A549 (cell line): ENCODE results near the gene COL15A1. TPM values are rescaled to one million over a fixed set of nuclear protein-coding genes. Genes with fewer than 3 reads are reported as not detected.

Experiments
- ATAC-seq, 2 experiments: fragments of 200-7000 bp in 1 of 2; fragments of >200 bp in 1 of 2; cut with Nextera tagmentation in 1 of 2; cut with Tn5 transposase in 1 of 2; 3 replicates each; pipeline versions ENCODE4 v1.8.0 to v1.9.1; 2018 to 2020; ENCODE audit warnings: mild to moderate bottlenecking in 1 of 2, moderate library complexity in 1 of 2
- CTCF ChIA-PET: fragments of 300-600 bp; sonication (Branson Sonifier 250); formaldehyde crosslinking; extraction: SDS; loops from one replicate; lab custom pipeline; 2021; ENCODE audit warnings: antibody characterized with exemption, inconsistent platforms; lab: Yijun Ruan, JAX
- POLR2A ChIA-PET: fragments of 350-600 bp; formaldehyde crosslinking; extraction: SDS; loops from one replicate; lab custom pipeline; 2021; ENCODE audit warnings: antibody characterized with exemption, inconsistent platforms; lab: Yijun Ruan, JAX
- DNase-seq, 2 experiments: peaks; one replicate each; pipeline versions ENCODE4 v3.0.0 to v3.0.0-alpha.2; 2011 to 2016; ENCODE audit warnings: low read depth in 1 of 2, low spot score in 1 of 2
- FAIRE-seq: peaks from 2 replicates; lab custom pipeline; 2011; peaks lifted over from hg19 to GRCh38; lab: Jason Lieb, UNC
- H3K27ac ChIP-seq, 2 experiments: fragments of >200 bp; sonication (Bioruptor Twin); formaldehyde crosslinking; 3 replicates each; pipeline ENCODE4 v1.5.1; 2016 to 2017
- H3K4me1 ChIP-seq: fragments of >200 bp; sonication (Bioruptor Twin); formaldehyde crosslinking; 3 replicates; pipeline ENCODE4 v1.6.1; 2016
- H3K4me2 ChIP-seq: fragments of >200 bp; sonication (Bioruptor Twin); formaldehyde crosslinking; 3 replicates; pipeline ENCODE4 v1.6.1; 2016
- H3K4me3 ChIP-seq: fragments of >200 bp; sonication (Bioruptor Twin); formaldehyde crosslinking; 3 replicates; pipeline ENCODE4 v1.5.1; 2016
- H3K9me3 ChIP-seq: fragments of >200 bp; sonication (Bioruptor Twin); formaldehyde crosslinking; 3 replicates; pipeline ENCODE4 v1.6.1; 2016
- CBX8 ChIP-seq: fragments of 200-600 bp; sonication (generic); IDR thresholded peaks from 2 replicates; pipeline ENCODE4 v1.6.1; 2016
- CEBPB ChIP-seq, 2 experiments: fragments of >200 bp in 1 of 2; sonication (Bioruptor Twin) in 1 of 2; formaldehyde crosslinking in 1 of 2; IDR thresholded peaks; 2 replicates each; pipeline ENCODE4 v1.6.1; 2012 to 2016
- CHD2 ChIP-seq: fragments of 150-350 bp; IDR thresholded peaks from 2 replicates; pipeline ENCODE4 v1.6.1; 2014; ENCODE audit warnings: low read length; ENCODE audit not compliant: partially characterized antibody
- CHD4 ChIP-seq: fragments of 200-600 bp; sonication (generic); IDR thresholded peaks from 2 replicates; pipeline ENCODE4 v1.6.1; 2016; ENCODE audit warnings: antibody characterized with exemption, mild to moderate bottlenecking, borderline replicate concordance
- EHF ChIP-seq: fragments of 250-450 bp; sonication (Bioruptor Pico); IDR thresholded peaks from 2 replicates; pipeline ENCODE4 v1.5.0; 2020; ENCODE audit warnings: mild to moderate bottlenecking
- HES2 ChIP-seq: fragments of >200 bp; sonication (Bioruptor Twin); formaldehyde crosslinking; IDR thresholded peaks from 2 replicates; pipeline ENCODE4 v1.6.1; 2016
- HOXA7 ChIP-seq: fragments of 250-450 bp; sonication (Bioruptor Pico); IDR thresholded peaks from 2 replicates; pipeline ENCODE4 v1.5.0; 2020; ENCODE audit warnings: mild to moderate bottlenecking, moderate library complexity
- HOXB5 ChIP-seq: fragments of 250-450 bp; sonication (Bioruptor Pico); IDR thresholded peaks from 2 replicates; pipeline ENCODE4 v1.5.0; 2020; ENCODE audit warnings: mild to moderate bottlenecking, moderate library complexity
- MAZ ChIP-seq: fragments of 150-350 bp; IDR thresholded peaks from 2 replicates; pipeline ENCODE4 v1.6.1; 2014; ENCODE audit warnings: antibody characterized with exemption, low read depth, low read length, borderline replicate concordance
- MYC ChIP-seq: IDR thresholded peaks from 2 replicates; pipeline ENCODE4 v1.6.1; 2012; ENCODE audit warnings: mild to moderate bottlenecking, inconsistent platforms, low read length, improper control_type of control experiment, borderline replicate concordance
- NR3C1 ChIP-seq: fragments of >200 bp; sonication (Bioruptor Twin); formaldehyde crosslinking; IDR thresholded peaks from 3 replicates; pipeline ENCODE4 v1.6.1; 2017
- RAD21 ChIP-seq, 2 experiments: fragments of >200 bp in 1 of 2; sonication (Bioruptor Twin) in 1 of 2; formaldehyde crosslinking in 1 of 2; IDR thresholded peaks in 1 of 2; conservative IDR thresholded peaks in 1 of 2; 2 replicates in 1 of 2; 3 replicates in 1 of 2; pipeline ENCODE4 v1.6.1; 2012 to 2018; ENCODE audit warnings: inconsistent platforms in 1 of 2
- RARB ChIP-seq: fragments of 250-450 bp; sonication (Bioruptor Pico); IDR thresholded peaks from 2 replicates; pipeline ENCODE4 v1.8.0; 2021; ENCODE audit warnings: mild to moderate bottlenecking, moderate library complexity
- RCOR1 ChIP-seq: fragments of 150-350 bp; IDR thresholded peaks from 2 replicates; pipeline ENCODE4 v1.6.1; 2014; ENCODE audit warnings: antibody characterized with exemption, low read length, low read depth
- RFX5 ChIP-seq: fragments of 450-650 bp; IDR thresholded peaks from 2 replicates; pipeline ENCODE4 v1.7.1; 2014; ENCODE audit warnings: antibody characterized with exemption, mild to moderate bottlenecking, moderate library complexity
- RNF2 ChIP-seq: fragments of 200-600 bp; sonication (generic); IDR thresholded peaks from 2 replicates; pipeline ENCODE4 v1.6.1; 2016; ENCODE audit warnings: low read depth, mild to moderate bottlenecking, antibody characterized with exemption, moderate library complexity, borderline replicate concordance
- SREBF2 ChIP-seq: fragments of 450-650 bp; IDR thresholded peaks from 2 replicates; pipeline ENCODE4 v1.6.1; 2014; ENCODE audit warnings: mild to moderate bottlenecking, moderate library complexity
- ZC3H11A ChIP-seq: fragments of 450-650 bp; IDR thresholded peaks from 2 replicates; pipeline ENCODE4 v1.6.1; 2014; ENCODE audit warnings: antibody characterized with exemption, mild to moderate bottlenecking
- ZNF302 ChIP-seq: fragments of 250-450 bp; sonication (Bioruptor Pico); IDR thresholded peaks from 2 replicates; pipeline ENCODE4 v1.9.0; 2021; ENCODE audit warnings: inconsistent platforms, mild to moderate bottlenecking, moderate library complexity
- WGBS: methylation state at CpG from one replicate; pipeline ENCODE4 v1.1.6; 2017; ENCODE audit errors: missing lambda C conversion rate; 5-methylcytosine and 5-hydroxymethylcytosine counted together
- polyA plus RNA-seq, 4 experiments: library from polyadenylated mRNA; depleted of rRNA in 3 of 4; stranded (reverse); fragments of >200 nt; fragmentation: RNase III in 1 of 4; extraction: RNeasy Plus Mini Kit Qiagen cat#74134 plus additional on column Dnase treatment in 1 of 4; gene quantifications; 2 replicates in 3 of 4; 3 replicates in 1 of 4; pipeline ENCODE4 v1.2.3, GENCODE V29; 2011 to 2017
- TF ChIP-seq, protein P1 (sequence below): IDR thresholded peaks from 2 replicates; pipeline ENCODE4 v1.6.1; 2012
- TF ChIP-seq, protein P2 (sequence below): fragments of 250-450 bp; sonication (Bioruptor Pico); IDR thresholded peaks from 2 replicates; pipeline ENCODE4 v1.5.0; 2021; ENCODE audit warnings: mild to moderate bottlenecking, moderate library complexity, borderline replicate concordance
- TF ChIP-seq, protein P3 (sequence below): fragments of 250-450 bp; sonication (Bioruptor Pico); IDR thresholded peaks from 2 replicates; pipeline ENCODE4 v1.5.0; 2020; ENCODE audit warnings: low read depth, mild to moderate bottlenecking, moderate library complexity

The COL15A1 gene
- polyA plus RNA-seq, 2 of the 4 experiments (the other 2 are of a cell fraction), result 0.09 to 0.12 TPM

- CTCF ChIA-PET, result interaction anchor here (0.7 to 8.3 kb wide), 8 partner anchors 11 to 186 kb away, joined by 3 to 125 read pairs (median 6); no protein-coding TSS in a partner anchor
- no peak for DNase-seq
- Histone ChIP-seq H3K4me1 (peaks cover 4% of the 10 kb centered on the region; the same call in 1 of the 3 replicates), H3K4me3 (no peak overlapping the region), H3K4me2 (no peak overlapping the region), H3K9me3 (no peaks in the 10 kb centered on the region), H3K27ac (no peak overlapping the region)
- POLR2A ChIA-PET, result interaction anchor here (1.5 kb wide), 1 partner anchor 11 kb away, joined by 4 read pairs; no protein-coding TSS in a partner anchor
- WGBS, result 68% methylated on average over 3 of the region's 3 CpGs
- no peak for FAIRE-seq
- no peak for ATAC-seq
- no peak for TF ChIP-seq SREBF2
- no peak for TF ChIP-seq RCOR1
- no peak for TF ChIP-seq RAD21 (conservative IDR thresholded peaks at IDR 0.05 in 1 of 2, IDR thresholded peaks at IDR 0.05 in 1 of 2)
- no peak for TF ChIP-seq MYC
- TF ChIP-seq HES2, result no peak
Measured at GRCh38 chr9:98977813-98978212, 34.1 kb downstream of the COL15A1 start.

- H3K4me3 ChIP-seq, result no peak overlapping the region
- H3K4me1 ChIP-seq, result peaks cover 4% of the 10 kb centered on the region; the same call in 1 of the 3 replicates
- WGBS, result 54% methylated on average over 5 of the region's 5 CpGs
- no peaks in the 10 kb centered on the region for H3K9me3 ChIP-seq
- H3K4me2 ChIP-seq, result no peak overlapping the region
- DNase-seq, result no peak
- ChIA-PET POLR2A (interaction anchor here (1.5 kb wide), 1 partner anchor 11 kb away, joined by 4 read pairs; no protein-coding TSS in a partner anchor), CTCF (interaction anchor here (0.7 to 8.3 kb wide), 8 partner anchors 10 to 187 kb away, joined by 3 to 125 read pairs (median 6); no protein-coding TSS in a partner anchor)
- no peak for ATAC-seq
- H3K27ac ChIP-seq, result no peak overlapping the region
- TF ChIP-seq ZC3H11A, result no peak
- TF ChIP-seq EHF, result no peak
- TF ChIP-seq, protein P1, sequence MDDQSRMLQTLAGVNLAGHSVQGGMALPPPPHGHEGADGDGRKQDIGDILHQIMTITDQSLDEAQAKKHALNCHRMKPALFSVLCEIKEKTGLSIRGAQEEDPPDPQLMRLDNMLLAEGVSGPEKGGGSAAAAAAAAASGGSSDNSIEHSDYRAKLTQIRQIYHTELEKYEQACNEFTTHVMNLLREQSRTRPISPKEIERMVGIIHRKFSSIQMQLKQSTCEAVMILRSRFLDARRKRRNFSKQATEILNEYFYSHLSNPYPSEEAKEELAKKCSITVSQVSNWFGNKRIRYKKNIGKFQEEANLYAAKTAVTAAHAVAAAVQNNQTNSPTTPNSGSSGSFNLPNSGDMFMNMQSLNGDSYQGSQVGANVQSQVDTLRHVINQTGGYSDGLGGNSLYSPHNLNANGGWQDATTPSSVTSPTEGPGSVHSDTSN, result no peak
- TF ChIP-seq, protein P2, sequence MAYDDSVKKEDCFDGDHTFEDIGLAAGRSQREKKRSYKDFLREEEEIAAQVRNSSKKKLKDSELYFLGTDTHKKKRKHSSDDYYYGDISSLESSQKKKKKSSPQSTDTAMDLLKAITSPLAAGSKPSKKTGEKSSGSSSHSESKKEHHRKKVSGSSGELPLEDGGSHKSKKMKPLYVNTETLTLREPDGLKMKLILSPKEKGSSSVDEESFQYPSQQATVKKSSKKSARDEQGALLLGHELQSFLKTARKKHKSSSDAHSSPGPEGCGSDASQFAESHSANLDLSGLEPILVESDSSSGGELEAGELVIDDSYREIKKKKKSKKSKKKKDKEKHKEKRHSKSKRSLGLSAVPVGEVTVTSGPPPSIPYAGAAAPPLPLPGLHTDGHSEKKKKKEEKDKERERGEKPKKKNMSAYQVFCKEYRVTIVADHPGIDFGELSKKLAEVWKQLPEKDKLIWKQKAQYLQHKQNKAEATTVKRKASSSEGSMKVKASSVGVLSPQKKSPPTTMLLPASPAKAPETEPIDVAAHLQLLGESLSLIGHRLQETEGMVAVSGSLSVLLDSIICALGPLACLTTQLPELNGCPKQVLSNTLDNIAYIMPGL (CRISPR knock-in tag), result no peak
- no peak for TF ChIP-seq HES2
- no peak for TF ChIP-seq NR3C1
- TF ChIP-seq, protein P3, sequence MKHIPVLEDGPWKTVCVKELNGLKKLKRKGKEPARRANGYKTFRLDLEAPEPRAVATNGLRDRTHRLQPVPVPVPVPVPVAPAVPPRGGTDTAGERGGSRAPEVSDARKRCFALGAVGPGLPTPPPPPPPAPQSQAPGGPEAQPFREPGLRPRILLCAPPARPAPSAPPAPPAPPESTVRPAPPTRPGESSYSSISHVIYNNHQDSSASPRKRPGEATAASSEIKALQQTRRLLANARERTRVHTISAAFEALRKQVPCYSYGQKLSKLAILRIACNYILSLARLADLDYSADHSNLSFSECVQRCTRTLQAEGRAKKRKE (CRISPR knock-in tag), result no peak
- no peak for TF ChIP-seq CHD4
- TF ChIP-seq HOXB5 (CRISPR knock-in tag), result no peak
- no peak for TF ChIP-seq CEBPB (IDR thresholded peaks at IDR 0.05)
- no peak for TF ChIP-seq MYC
- TF ChIP-seq CHD2, result no peak
- no peak for TF ChIP-seq RFX5
- no peak for TF ChIP-seq RARB (CRISPR knock-in tag)
- no peak for TF ChIP-seq RCOR1
- TF ChIP-seq CBX8, result no peak
- TF ChIP-seq RNF2, result no peak
- TF ChIP-seq MAZ, result no peak
- TF ChIP-seq HOXA7 (CRISPR knock-in tag), result no peak
- TF ChIP-seq ZNF302 (CRISPR knock-in tag), result no peak
- TF ChIP-seq, all 56 proteins: peak for 0
- FAIRE-seq, result no peak
Measured at GRCh38 chr9:98978231-98978681, 34.5 kb downstream of the COL15A1 start.
